HG03060 (cell line): ENCODE measurements around the gene SLC6A9.

ENCODE experiments used
- ATAC-seq: cut with Tn5 transposase; IDR thresholded peaks from one replicate; pipeline ENCODE4 v1.9.1; 2021; ENCODE audit warnings: low read depth, moderate number of reproducible peaks; ENCODE audit not compliant: unreplicated experiment

Gene SLC6A9

GRCh38 chr1:44030605-44031251 lies 534 bp downstream of the SLC6A9 start:
- peak; percentile 10 for ATAC-seq

DNA sequence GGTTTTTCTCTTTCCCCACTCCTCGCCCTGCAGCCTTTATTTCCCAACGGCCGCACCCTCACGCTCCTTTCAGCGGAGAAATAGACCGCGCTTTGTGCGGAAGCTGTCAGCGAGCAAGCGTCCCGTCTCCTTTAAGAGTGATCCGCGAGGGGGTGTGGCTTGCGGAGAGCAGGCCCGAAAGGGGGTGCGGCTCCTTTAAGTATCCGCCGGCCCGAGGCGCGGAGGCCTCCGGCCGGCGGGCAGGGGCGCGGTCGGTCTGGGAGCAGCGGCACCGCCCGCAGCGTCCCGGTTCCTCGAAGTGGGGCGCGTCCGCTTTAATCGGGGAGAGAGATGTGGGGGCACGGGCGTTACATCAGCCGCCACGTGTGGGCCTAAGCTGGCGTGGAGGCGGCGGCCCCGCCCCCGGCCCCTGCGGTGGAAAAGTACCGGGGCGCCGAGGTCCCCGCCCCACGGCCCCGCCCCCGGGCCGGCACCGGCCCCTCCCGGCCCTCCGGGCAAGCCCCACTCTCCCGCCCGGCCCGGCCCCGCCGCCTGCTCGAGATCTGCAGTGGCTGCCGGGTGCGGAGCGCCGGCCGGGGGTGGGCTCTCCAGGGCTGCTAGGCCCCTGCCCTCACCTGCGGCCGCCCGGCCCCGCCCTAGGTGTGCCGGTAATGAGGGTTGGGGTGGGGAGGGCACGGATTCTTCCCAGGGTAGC lies 1.2 kb downstream of the SLC6A9 start:
- peak; percentile 58 for ATAC-seq

DNA sequence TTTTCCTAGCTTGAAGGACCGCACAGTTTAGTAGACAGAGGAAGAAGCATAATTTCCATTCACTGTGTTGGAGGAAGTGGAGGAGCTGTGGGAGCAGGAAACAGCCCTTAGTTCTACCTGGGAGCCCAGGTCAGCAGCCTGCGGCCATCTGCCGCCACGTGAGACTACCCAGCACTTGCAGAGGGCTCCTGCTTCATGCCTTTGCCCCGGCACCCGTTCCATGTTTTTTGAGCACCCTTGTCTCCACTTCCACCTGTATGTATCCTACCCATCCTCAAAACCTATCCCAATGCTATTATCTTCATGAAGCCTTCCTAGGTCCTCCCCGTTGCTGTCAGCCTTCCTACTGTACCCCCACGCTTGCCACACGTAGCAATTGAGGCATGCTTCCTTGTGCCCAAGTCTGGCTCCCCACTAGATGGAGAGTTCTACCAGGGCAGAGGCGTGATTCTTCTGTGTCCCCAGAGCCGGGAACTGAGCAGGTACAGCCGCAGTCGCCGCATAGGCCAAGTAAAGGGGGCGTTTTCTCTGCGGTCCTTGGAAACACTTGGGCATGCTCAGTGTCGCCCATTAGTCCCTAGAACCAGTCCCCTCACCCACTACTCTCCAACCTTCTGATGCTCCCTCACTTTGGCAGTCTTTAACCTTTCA lies 1.9 kb downstream of the SLC6A9 start:
- ATAC-seq = no peak

GRCh38 chr1:44027320-44027719 lies 3.9 kb downstream of the SLC6A9 start:
- ATAC-seq = no peak

DNA sequence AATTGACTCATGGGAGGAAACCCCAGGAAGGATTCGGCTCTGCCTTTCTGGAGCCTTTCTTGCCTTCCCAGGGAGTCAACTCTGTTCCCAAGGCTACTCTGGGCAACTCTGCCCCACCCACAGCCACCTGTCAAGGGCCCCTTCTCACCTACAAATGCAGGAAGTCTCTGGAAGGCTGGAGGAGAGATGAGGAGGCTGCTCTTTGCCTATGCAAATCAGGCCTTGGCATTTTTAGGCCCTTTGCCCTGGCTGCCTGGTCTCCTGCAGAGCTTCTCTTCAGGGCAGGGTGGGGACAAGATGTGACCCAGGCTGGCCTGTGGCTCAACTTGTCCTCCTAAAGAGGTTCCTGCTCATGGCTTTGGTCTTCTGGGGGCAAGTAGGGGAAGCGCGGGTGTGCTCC lies 5.4 kb downstream of the SLC6A9 start:
- no peak for ATAC-seq

GRCh38 chr1:44024903-44025525 lies 6.2 kb downstream of the SLC6A9 start:
- no peak for ATAC-seq

DNA sequence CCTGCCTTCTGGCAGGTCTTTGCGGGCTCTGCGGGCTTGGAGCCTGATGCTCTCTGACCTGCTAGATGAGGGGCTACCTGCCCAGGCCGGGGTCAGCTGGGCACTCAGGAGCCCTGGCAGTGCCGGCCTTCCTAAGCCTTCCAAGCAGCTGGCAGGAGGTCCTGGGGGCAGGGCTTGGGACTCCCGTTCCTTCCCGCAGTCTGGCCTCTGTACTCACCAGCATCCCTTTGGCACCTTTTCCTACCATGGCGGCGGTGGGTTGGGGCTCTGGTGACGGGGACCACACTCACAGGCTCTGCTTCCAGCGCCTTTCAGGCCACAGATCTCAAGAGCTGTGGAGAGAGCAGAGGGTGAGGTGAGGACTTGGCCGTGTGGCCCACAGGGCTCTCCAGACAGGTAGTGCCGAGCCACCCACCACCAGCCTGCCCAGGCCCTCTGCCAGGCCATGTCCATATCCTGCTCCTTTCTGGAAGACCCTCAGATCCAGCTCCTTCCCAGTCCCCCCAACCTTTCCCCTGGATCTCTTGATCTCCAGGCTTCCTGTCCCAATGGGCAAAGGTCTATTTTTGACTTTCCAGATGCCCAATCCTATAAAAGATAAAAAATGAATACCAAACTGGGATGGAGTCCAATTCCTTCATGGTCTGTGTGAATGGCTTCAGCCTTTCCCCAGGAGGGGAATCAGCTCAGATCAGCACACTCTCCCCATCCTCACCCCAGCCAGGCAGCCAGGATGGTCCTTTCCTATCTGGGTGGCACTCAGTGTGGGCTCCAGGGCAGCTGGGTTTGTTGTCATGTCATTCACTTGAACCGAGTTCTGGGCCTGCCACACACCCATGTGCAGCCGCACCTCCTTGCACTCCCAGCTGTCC lies 7.0 kb downstream of the SLC6A9 start:
- ATAC-seq = no peak

GRCh38 chr1:44021581-44022321 lies 9.5 kb downstream of the SLC6A9 start:
- no peak for ATAC-seq

DNA sequence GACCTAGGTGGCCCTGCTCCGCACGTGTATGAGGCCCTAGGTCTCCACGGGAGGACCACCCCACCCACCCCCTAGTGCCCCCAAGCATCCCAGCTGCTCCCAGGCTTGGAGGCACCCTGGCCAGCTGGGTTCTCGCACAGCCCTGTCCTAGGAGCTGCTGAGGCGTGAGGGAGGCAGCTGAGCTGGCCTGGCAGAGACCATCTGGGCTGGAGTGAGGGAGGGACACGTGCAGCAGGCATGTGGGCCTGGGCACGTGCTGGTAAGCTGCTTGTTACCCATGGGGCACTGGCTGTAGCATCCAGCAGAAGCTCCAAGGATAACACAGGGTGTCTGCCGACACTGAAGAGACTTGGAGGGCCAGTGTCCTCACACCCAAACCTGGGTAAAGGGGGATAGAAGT lies 10.1 kb downstream of the SLC6A9 start:
- no peak for ATAC-seq

DNA sequence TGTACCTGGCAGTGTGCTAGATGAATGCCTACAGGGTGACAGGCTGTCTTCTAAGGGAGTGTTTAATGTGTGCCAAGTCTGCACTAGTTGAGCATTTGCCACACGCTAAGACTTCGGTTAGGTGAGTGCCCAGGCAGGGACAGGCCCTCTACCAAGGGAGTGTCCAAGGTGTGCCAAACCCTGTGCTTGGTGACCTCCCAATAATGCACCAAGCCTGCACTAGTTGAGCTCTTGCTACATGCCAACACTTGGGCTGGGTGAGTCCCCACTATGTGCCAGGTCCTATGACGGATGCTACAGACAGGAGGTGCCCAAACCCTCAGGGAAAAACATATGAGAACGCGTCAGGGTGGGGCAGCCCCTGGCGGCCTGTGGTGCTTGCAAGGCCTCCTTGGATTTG lies 10.8 kb downstream of the SLC6A9 start:
- no peak for ATAC-seq

GRCh38 chr1:44019466-44019948 lies 11.8 kb downstream of the SLC6A9 start:
- ATAC-seq = no peak

DNA sequence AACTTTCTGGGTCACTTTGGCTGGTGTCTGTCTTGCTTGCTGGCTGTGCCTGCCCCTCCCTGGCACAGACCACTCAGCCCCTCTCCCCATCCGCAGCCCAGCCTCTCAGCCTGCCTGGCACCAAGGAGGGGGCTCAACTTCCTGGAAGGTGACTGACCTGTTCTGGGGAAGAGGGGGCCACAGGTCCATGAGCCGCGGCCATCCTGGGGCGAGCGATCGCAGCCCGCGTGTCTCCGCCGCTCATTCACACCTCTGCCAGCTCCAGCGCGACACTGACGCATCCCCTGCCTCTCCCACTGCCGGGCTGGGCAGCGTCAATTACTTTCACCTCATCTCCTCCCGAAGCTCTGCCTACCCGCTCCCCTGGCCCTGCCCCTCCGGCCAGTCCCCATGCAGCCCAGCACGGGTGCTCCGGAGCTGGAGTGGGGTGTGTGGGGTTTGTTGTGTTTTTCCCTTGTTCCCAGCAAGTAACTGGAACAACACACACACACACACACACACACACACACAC lies 14.3 kb downstream of the SLC6A9 start:
- no peak for ATAC-seq

DNA sequence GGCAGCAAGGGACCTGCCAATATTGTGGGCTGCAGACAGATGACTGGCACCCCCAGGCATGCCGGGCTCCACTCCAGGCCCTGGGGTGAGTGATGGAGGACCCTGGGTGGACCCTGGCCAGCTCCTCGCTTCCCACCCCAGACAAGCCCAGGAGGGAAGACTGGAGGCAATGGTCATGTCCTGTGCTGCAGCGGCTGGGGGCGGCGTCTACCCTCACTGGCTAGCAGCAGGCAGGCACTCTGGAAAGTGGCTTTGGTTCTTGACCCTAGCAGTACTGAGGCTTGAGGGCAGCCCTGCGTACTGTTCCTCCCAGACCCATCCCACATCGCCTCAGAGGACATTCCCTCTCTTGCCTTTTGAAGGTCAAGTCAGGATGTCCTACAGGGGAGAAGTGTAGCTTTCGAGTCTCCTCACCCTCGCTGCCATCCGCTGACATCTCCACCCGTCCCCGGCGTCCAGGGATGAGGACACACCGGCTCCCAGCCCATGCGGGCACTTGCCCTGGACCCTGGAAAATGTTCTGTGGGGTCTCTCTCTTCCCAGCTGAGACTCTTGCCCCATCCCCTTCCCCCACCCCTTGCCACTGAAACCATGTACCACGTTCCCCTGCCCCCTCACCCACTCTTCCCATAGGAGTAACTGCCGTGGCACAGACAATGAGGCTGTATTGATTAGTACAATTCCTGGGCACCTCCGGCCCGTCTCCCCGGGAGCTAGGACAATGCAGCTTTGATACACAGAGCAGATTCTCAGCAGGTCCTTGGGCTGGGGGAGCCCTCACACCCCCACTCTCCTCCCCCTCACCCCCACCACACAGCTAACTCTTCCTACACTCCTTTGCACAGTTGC lies 15.0 kb downstream of the SLC6A9 start:
- no peak for ATAC-seq

GRCh38 chr1:44015206-44015605 lies 16.1 kb downstream of the SLC6A9 start:
- ATAC-seq = no peak

- no peak for ATAC-seq
Observed at GRCh38 chr1:44014365-44015104, 16.7 kb downstream of the SLC6A9 start.

GRCh38 chr1:44013949-44014348 lies 17.3 kb downstream of the SLC6A9 start:
- ATAC-seq = no peak

- no peak for ATAC-seq
Observed at GRCh38 chr1:44012941-44013609, 18.2 kb downstream of the SLC6A9 start.
